Measurements from ENCODE around the gene SLAMF6.

DNA sequence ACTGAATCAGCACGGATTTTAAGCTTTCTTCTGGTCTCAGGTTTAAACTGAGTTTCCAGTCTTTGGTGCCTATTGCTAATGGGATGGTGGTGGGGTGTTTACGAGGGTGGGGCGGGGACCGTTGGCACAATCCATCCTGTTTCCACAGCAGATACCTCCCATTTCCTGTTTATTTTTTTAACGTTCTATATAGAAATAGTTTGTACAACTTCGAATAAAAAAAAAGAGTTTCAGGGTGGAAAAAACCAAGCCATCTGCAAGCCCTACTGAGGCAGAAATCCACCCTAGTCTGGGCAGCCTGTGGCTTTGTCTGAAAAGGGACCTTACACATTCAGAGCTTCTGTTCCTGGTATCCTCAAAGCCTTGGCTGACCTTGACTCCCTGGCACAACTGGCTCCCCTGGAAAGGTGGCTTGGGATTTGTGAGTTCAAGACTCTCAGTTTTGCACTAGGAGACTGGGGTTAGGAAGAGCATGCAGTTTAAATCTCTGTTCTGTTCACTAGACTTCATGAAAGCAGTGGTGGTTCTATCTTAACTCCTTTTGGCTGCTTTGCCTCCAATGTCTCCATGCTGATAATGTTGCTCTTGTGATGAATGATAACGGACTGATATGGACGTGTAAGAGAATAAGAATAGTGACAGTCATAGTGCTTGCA, 76.0 kb downstream of the SLAMF6 start:
- no peak for TF ChIP-seq POLR2A (IDR thresholded peaks at IDR 0.05)
- TF ChIP-seq, protein P1, sequence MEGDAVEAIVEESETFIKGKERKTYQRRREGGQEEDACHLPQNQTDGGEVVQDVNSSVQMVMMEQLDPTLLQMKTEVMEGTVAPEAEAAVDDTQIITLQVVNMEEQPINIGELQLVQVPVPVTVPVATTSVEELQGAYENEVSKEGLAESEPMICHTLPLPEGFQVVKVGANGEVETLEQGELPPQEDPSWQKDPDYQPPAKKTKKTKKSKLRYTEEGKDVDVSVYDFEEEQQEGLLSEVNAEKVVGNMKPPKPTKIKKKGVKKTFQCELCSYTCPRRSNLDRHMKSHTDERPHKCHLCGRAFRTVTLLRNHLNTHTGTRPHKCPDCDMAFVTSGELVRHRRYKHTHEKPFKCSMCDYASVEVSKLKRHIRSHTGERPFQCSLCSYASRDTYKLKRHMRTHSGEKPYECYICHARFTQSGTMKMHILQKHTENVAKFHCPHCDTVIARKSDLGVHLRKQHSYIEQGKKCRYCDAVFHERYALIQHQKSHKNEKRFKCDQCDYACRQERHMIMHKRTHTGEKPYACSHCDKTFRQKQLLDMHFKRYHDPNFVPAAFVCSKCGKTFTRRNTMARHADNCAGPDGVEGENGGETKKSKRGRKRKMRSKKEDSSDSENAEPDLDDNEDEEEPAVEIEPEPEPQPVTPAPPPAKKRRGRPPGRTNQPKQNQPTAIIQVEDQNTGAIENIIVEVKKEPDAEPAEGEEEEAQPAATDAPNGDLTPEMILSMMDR (IDR thresholded peaks at IDR 0.05): no peak

All from lower leg skin (tissue), 3 donors.